Activated naive CD4-positive, alpha-beta T cell treated with Interleukin-2 at 50 U/mL for 16 hours (primary cell): ENCODE measurements around the gene TEKT4.
"Not testable (repeated sequence)": the region's sequence is repeated elsewhere in the genome, so short reads cannot be mapped to it uniquely, and the experiment has no call there.

ENCODE experiments used
- DNase-seq: peaks from one replicate; pipeline ENCODE4 v3.0.0-alpha.2; 2020

The TEKT4 gene

DNA sequence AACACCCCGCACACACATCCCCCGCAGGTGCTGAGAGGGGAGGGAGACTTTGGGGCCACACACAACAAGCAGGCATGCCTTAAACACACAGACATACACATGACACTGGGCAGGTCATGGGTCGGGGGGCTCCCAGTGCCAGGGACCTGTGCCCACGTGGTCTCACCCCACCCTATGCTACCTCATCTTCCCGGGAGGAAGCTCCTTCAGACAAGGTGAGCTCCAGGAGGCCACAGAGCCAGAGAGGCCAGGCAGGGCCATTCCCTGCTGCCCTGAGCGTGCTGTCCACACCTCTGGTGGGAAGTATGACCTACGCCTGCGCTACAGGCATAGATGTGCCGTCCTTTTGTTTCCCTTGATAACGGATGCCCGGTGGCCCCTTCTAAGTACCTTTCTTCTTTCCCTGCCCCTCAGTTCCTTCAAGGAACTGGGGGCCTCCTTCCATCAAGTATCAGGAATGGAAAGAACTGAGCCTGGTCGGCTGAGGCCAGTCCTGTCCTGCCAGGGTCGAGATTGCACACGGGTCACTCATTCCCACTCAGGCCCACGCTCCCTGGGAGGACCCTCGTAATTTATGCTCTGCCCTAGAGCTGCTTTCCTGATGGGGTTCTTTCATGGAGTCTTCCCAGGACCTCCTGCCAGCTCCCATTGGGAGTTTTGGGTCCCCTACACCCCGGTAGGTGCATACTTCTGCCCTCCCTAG is 4.7 kb downstream of the TEKT4 start:
- DNase-seq: no peak

DNA sequence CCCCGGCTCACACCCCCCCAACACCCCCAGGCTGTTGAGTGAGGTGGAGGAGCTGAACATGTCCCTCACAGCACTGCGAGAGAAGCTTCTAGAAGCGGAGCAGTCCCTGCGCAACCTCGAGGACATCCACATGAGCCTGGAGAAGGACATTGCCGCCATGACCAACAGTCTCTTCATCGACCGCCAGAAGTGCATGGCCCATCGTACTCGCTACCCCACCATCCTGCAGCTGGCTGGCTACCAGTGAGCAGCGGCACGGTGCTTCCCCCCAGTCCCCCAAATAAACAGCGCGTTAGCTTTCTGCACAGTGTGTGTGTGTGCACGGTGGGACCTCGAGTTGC is 5.3 kb downstream of the TEKT4 start:
- no peak for DNase-seq

DNA sequence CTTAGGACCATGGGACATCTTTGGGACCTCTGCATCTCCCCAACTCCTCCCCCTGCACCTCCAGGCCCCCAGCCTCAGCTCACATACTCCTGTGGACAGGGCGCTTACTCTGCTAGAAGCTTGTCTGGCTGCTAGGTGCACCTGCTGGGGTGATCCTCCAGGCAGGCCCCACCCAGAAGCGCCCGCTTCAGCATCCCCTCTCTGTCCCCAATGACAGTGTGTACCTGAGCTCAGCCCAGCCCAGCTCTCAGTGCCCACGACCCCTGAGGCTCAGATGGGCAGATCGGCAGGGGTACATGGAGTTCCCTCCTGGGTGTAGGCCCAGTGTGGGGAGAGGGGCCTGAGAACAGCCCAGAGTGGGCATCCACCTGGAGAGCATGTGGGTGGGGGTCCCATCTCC is 5.9 kb downstream of the TEKT4 start:
- no peak for DNase-seq

DNA sequence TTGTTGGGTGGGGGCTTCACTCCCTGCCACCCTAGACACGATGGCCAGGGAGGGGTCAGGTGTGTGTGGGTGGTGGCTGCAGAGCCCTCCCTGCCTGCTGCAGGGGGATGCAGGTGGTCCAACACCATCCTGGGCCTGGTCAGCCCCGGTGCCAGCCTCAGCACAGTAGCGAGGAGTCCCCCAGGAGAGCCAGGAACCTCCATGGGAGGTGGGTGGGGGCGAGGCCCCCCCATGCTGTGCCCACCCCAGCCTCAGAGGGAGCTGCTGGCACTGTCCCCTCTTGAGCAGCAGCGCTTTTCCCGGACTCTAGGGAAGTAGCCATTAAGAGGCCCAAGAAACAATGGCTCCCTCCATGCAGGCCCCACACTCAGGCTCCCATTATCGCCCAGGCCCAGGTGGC is 7.3 kb downstream of the TEKT4 start:
- not testable (repeated sequence) for DNase-seq

DNA sequence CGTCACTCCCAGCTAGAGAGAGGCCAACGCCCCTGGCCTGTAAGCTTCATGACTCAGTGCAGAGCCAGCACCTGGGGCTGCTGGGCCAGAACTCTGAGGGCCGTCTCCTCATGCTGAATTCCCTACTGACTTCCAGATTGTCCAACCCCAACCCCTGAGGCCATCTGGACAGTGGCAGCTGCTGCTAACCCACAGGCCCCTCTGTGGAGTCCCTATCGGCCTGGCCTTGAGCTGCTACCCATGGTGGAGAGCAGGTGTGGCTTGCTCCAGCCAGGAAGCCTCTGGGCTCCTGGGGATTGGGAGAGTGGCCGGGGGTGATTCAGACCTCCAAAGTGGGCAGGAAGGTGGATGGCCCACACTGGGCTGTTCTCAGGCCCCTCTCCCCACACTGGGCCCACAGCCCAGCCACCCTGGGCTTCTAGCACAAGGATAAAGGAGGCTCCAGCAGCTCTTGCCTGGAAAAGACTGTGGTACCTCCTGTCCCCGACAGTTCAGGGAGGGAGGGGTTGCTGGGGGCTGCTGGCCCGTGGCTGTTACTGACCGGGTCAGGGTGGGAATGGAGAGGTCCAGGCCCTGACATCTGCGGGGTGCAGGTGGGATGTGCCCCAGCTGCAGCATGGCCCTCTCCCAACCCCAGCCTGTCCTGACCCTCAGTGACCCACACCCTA is 8.2 kb downstream of the TEKT4 start:
- no peak for DNase-seq

DNA sequence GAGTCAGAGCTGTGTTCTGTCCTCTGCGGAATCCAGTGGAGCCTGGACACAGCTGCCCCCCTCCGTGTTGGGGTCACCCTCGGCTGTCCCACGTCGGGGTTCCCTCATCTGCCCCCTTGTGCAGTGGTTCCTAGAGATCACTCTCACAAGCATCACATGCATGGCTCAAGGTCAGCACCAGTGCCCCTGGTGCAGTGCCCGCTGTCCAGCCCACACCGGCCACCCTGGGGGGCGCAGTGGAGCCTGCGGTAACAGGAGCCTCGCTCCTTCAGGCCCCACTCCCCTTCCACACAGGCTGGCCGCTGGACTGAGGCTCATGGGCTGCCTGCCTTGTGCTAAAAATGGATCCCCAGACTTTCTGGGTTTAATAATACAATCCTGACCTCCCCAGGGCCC is 8.8 kb downstream of the TEKT4 start:
- no peak for DNase-seq

DNA sequence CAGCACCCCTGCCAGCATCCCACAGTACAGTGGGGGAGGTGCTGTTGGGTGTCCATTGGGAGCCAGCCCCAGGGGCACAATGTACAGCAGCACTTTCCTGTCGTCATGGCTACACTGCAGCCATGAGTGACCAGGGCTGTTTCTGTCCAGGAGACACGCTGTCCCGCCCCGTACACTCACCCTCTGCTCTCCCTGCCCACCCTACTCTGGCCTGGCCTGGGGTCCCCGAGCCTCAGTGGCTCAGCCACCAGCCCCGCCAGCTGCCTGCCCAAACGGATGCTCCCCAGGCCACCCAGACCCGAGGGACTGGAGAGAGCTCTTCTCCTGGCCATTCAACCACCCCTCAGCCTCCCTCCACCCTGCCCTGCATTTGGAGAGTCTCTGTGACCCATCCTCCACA is 9.3 kb downstream of the TEKT4 start:
- no peak for DNase-seq

DNA sequence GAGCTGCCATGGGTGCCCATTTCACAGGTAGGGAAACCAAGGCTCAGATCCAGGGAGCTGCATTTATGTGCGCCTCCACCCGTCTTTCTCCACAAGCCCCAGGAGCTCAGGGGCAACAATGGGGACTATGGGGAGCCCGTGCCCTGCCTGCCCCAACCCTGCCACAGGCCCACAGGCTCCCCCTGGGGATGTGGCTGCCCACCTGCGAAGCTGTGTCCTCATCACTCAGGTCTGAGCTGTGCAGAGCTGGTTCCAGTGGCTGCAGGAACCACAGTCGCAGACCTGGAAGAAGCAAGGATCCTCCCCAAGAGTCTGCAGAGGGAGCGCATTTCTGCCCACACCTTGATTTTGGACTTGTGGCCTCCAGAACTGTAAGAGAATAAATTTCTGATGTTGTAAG is 9.8 kb downstream of the TEKT4 start:
- DNase-seq: no peak

DNA sequence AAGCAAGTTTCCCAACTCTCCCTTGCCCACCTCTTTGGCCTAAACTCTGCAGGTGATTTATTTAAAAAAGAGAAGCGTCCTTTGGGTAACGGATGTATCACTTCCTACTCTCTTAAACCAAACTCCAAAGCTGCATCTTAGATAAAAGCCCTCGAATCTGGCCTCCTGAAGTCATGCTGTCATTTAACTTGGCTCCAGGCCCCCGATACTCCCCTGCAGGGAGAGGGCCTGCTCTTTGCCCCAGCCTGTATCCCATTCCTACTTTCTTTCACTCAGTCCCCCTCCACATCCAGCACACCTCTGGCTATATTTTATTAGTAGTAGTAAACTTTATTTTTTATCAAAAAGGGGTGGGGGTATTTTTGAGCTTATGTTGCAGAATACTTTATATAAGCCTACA is 19.0 kb downstream of the TEKT4 start:
- DNase-seq: no peak

DNA sequence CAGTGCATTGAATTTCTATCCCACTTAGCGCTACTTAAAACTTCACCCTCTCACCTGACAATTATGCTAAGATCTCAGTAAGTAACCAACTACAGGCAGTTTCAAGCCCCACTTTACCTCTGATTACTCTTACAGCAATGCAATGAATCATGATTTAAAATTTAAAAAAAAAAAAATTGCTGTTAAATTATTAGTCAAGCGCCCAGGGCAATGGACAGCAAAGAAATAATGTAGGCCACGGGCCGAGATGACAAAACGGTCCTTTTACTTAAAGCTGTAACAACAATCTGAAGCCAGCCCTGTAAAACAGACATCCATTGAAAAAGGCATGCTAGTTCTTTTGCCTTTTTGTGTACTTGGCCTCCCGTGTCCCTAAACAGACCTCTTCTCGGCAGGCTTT is 24.0 kb downstream of the TEKT4 start:
- not testable (repeated sequence) for DNase-seq

DNA sequence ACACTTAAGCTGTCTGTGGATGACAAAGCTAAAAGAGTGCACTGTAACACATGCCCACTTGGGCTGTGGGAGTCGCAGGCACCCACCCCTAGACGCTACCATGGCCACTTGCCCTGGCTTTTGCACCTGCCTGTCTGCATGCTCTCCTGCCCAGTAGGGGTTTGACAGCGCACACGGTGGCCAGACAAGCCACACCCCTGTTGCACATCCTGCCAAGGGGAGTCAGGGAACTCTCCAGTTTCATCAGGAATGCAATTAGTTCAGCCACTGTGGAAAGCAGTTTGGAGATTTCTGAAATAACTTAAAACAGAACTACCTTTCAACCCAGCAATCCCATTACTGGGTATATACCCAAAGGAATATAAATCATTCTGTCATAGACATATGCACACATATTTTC is 35.7 kb downstream of the TEKT4 start:
- not testable (repeated sequence) for DNase-seq

DNA sequence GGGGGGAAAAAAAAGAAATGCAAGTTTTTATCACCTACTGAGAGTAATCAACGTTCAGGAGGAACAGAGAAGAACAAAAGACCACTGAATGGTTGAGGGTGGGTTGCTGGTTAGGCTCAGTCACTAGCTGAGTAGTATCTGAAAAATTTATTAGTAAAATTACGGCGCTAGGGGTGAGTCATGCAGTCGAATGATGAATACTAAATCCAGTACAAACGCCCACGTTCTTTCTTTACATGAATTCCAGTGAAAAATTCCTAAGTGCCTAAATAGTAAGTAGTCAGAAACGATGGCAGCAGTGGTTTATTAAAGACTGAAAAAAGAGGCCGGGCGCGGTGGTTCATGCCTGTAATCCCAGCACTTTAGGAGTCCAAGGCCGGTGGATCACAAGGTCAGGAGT is 52.0 kb downstream of the TEKT4 start:
- DNase-seq: no peak

DNA sequence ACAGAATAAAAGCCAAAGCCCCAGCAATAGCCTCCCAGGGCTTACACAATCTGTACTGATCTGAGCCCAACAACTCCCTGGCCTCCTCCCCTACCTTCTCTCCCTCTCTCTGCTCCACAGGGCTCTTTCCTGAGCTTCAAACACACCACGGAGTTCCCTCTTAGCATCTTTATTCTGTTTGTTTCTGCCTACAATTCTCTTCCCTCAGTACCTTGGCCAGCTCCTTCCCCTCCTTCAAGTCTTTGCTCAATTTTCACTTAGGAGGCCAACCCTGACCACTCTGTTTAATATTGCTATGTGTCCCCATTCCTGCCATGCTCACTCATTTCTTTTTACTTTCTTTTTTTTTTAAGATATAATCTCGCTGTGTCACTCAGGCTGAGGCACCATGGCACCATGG is 53.8 kb downstream of the TEKT4 start:
- not testable (repeated sequence) for DNase-seq
